ENCODE measurements around the gene AIP. TPM values are rescaled to one million over a fixed set of nuclear protein-coding genes. Genes with fewer than 3 reads are reported as not detected.

AIP gene
- total RNA-seq, 1 donor from 2014 or later: 124 TPM

- DNase-seq: no peak
Measured at GRCh38 chr11:67538306-67538705, 55.5 kb downstream of the AIP start.

- no peak for DNase-seq
Measured at GRCh38 chr11:67538823-67539505, 56.1 kb downstream of the AIP start.

GRCh38 chr11:67539550-67539949 lies 56.7 kb downstream of the AIP start:
- no peak for DNase-seq

Other genes starting within 250 kb of the AIP start
- 40.0 and 56.8 TPM in 2 replicates for gene GRK2, start 216.6 kb upstream of the AIP start, total RNA-seq
- 29.1 and 32.3 TPM in 2 replicates for gene ANKRD13D, start 193.7 kb upstream of the AIP start, total RNA-seq
- 15.6 and 19.7 TPM in 2 replicates for gene SSH3, start 179.5 kb upstream of the AIP start, total RNA-seq
- 41.8 and 54.1 TPM in 2 replicates for gene POLD4, start 129.5 kb upstream of the AIP start, total RNA-seq
- gene CLCF1, start 109.4 kb upstream of the AIP start, total RNA-seq: 2.0 and 3.0 TPM in 2 replicates
- gene RAD9A, start 91.0 kb upstream of the AIP start, total RNA-seq: 5.2 and 5.6 TPM in 2 replicates
- gene PPP1CA, start 81.2 kb upstream of the AIP start, total RNA-seq: 297 and 318 TPM in 2 replicates
- 0.34 and 0.42 TPM in 2 replicates for gene TBC1D10C, start 78.9 kb upstream of the AIP start, total RNA-seq
- 0.17 and 0.23 TPM in 2 replicates for gene CARNS1, start 67.3 kb upstream of the AIP start, total RNA-seq
- gene RPS6KB2, start 54.5 kb upstream of the AIP start, total RNA-seq: 34.9 and 44.9 TPM in 2 replicates
- 1.0 and 2.2 TPM in 2 replicates for gene PTPRCAP, start 45.3 kb upstream of the AIP start, total RNA-seq
- 213 and 279 TPM in 2 replicates for gene CORO1B, start 39.5 kb upstream of the AIP start, total RNA-seq
- under 0.01 TPM in 1 of 2 replicates, not detected in the other for gene GPR152, start 30.3 kb upstream of the AIP start, total RNA-seq
- gene CABP4, start 27.7 kb upstream of the AIP start, total RNA-seq: 1.0 and 4.9 TPM in 2 replicates
- 30.6 and 40.9 TPM in 2 replicates for gene TMEM134, start 13.8 kb upstream of the AIP start, total RNA-seq
- 4.8 and 10.7 TPM in 2 replicates for gene PITPNM1, start 22.3 kb downstream of the AIP start, total RNA-seq
- gene CDK2AP2, start 25.1 kb downstream of the AIP start, total RNA-seq: 25.2 and 42.2 TPM in 2 replicates
- gene CABP2, start 40.4 kb downstream of the AIP start, total RNA-seq: not detected in 2 replicates
- gene GSTP1, start 100.8 kb downstream of the AIP start, total RNA-seq: 833 and 1,138 TPM in 2 replicates
- 166 and 175 TPM in 2 replicates for gene NDUFV1, start 123.9 kb downstream of the AIP start, total RNA-seq
- gene NUDT8, start 146.9 kb downstream of the AIP start, total RNA-seq: 10.7 and 13.0 TPM in 2 replicates
- not detected in 2 replicates for gene TBX10, start 156.7 kb downstream of the AIP start, total RNA-seq
- gene ACY3, start 167.7 kb downstream of the AIP start, total RNA-seq: not detected in 2 replicates
- gene ALDH3B2, start 191.6 kb downstream of the AIP start, total RNA-seq: not detected in 2 replicates

Data from dermis blood vessel endothelial cell (primary cell).